ENCODE data around the gene FANCM.

DNA sequence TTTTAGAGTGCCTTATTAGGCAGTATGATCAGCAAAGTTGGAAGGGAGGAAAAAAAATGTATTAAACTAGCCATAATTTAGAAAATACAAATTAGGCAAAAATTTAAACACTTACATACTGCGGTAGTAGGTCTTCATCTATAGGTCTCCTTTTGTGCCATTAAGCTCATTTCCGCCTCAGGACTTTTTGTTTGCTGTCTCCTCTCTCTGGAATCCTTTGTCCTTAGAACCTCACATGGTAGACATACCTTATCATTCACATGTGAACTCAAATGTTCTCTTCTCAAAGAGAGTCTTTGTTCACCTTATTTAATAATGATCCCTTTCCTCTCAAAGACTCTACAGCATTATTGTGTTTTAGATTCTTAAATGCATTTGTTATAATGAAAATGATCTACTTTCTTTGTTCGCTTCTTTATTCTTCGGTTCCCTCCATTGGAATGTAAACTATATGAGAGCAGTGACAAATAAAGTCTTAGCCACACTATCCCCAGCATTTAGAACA lies 14.7 kb downstream of the FANCM start:
- TF ChIP-seq CTCF (optimal IDR thresholded peaks at IDR 0.05 in 1 of 3, IDR thresholded peaks at IDR 0.05 in 1 of 3, conservative IDR thresholded peaks at IDR 0.05 in 1 of 3; ENCODE audit: extremely low read depth in 1 of 3, insufficient read depth in 2 of 3, low read length in 3 of 3): no peak
- TF ChIP-seq EZH2 (IDR thresholded peaks at IDR 0.05; ENCODE audit: low read length): no peak

Measured in keratinocyte (primary cell).